Stimulated activated CD4-positive, alpha-beta T cell treated with anti-CD3 and anti-CD28 coated beads, Interleukin-4, amount 100 ng/mL, for 1 hour (primary cell): ENCODE measurements around the gene CACNA1S.

Experiments
- DNase-seq: peaks from one replicate; pipeline ENCODE4 v3.0.0-alpha.2; 2020

Gene CACNA1S

GRCh38 chr1:201112173-201112731 is at the start of gene CACNA1S:
CACNA1S (minus strand) TSS chr1:201112426; CDS start chr1:201112339, 87 bp downstream.
- DNase-seq = no peak

- no peak for DNase-seq
Measured at GRCh38 chr1:201157949-201158348, 45.7 kb upstream of the CACNA1S start.

GRCh38 chr1:201156819-201157218 is 44.6 kb upstream of the CACNA1S start:
- DNase-seq = no peak

GRCh38 chr1:201156346-201156745 is 44.1 kb upstream of the CACNA1S start:
- no peak for DNase-seq

GRCh38 chr1:201155354-201155753 is 43.1 kb upstream of the CACNA1S start:
- DNase-seq = no peak

- DNase-seq = peak; percentile 99
Measured at GRCh38 chr1:201154389-201155165, 42.4 kb upstream of the CACNA1S start, which contains the start of gene TMEM9. TMEM9 (minus strand) TSS chr1:201154474; CDS start chr1:201153923, 551 bp downstream.

- no peak for DNase-seq
Measured at GRCh38 chr1:201153474-201154388, 41.5 kb upstream of the CACNA1S start.

GRCh38 chr1:201149400-201149799 is 37.2 kb upstream of the CACNA1S start:
- no peak for DNase-seq

GRCh38 chr1:201147396-201148015 is 35.3 kb upstream of the CACNA1S start:
- DNase-seq = no peak

GRCh38 chr1:201146626-201147390 is 34.6 kb upstream of the CACNA1S start:
- DNase-seq = no peak

GRCh38 chr1:201145816-201146215 is 33.6 kb upstream of the CACNA1S start:
- no peak for DNase-seq

GRCh38 chr1:201145132-201145531 is 32.9 kb upstream of the CACNA1S start:
- DNase-seq = no peak

GRCh38 chr1:201144701-201145100 is 32.5 kb upstream of the CACNA1S start:
- no peak for DNase-seq

GRCh38 chr1:201143726-201144635 is 31.8 kb upstream of the CACNA1S start:
- DNase-seq = no peak

- no peak for DNase-seq
Measured at GRCh38 chr1:201142849-201143725, 30.9 kb upstream of the CACNA1S start.

- no peak for DNase-seq
Measured at GRCh38 chr1:201142011-201142848, 30.0 kb upstream of the CACNA1S start.

GRCh38 chr1:201141418-201141817 is 29.2 kb upstream of the CACNA1S start:
- DNase-seq = no peak

- DNase-seq = no peak
Measured at GRCh38 chr1:201140941-201141260, 28.7 kb upstream of the CACNA1S start.
